Activated CD4-positive, alpha-beta T cell treated with anti-CD3 and anti-CD28 coated beads for 36 hours (primary cell): ENCODE measurements around the gene LYRM4. TPM values are rescaled to one million over a fixed set of nuclear protein-coding genes. Genes with fewer than 3 reads are reported as not detected.

ENCODE experiments used
- ATAC-seq: fragments of 200-7000 bp; cut with Tn5 transposase; one replicate; pipeline ENCODE4 v1.10.0; 2021; ENCODE audit warnings: mild to moderate bottlenecking, moderate library complexity
- CTCF ChIA-PET: fragments of 350-600 bp; sonication (Branson Sonifier 250); formaldehyde crosslinking; loops from one replicate; lab custom pipeline; 2021; ENCODE audit warnings: antibody characterized with exemption; lab: Charles Lee
- POLR2A ChIA-PET: fragments of 350-600 bp; sonication (Branson Sonifier 250); formaldehyde crosslinking; loops from one replicate; lab custom pipeline; 2021; ENCODE audit warnings: antibody characterized with exemption, inconsistent platforms; lab: Charles Lee
- DNase-seq: peaks from one replicate; pipeline ENCODE4 v3.0.0-alpha.2; 2020
- H3K27ac Mint-ChIP-seq: one replicate; pipeline ENCODE4 v1.8.0; 2021; ENCODE audit warnings: mixed read lengths
- H3K27me3 Mint-ChIP-seq: one replicate; pipeline ENCODE4 v1.8.0; 2021; ENCODE audit warnings: mixed read lengths
- H3K36me3 Mint-ChIP-seq: one replicate; pipeline ENCODE4 v1.8.0; 2021; ENCODE audit warnings: low read depth, mixed read lengths
- H3K4me1 Mint-ChIP-seq: one replicate; pipeline ENCODE4 v1.8.0; 2021; ENCODE audit warnings: mixed read lengths
- H3K4me3 Mint-ChIP-seq: one replicate; pipeline ENCODE4 v1.8.0; 2021; ENCODE audit warnings: mild to moderate bottlenecking, moderate library complexity, mixed read lengths
- H3K9me3 Mint-ChIP-seq: one replicate; pipeline ENCODE4 v1.8.0; 2021; ENCODE audit warnings: low read depth, mixed read lengths
- intact Hi-C, 2 experiments: fragments of 100-400 bp; cut with DNase I in 1 of 2; cut with micrococcal nuclease in 1 of 2; formaldehyde crosslinking; loops; one replicate each; pipeline versions ENCODE4 v1.14.2 to v1.15.1; 2022 to 2024; cut with DNase I, micrococcal nuclease
- total RNA-seq, 2 experiments: library from RNA; stranded (reverse); gene quantifications; one replicate each; pipeline ENCODE4 v1.2.3, GENCODE V29; 2021

The LYRM4 gene
- total RNA-seq, 2 experiments from 2014 or later: 46.4 to 53.4 TPM

- ATAC-seq (no peak), DNase-seq (no peak)
- ChIA-PET CTCF (interaction anchor here (1.1 to 1.5 kb wide), 5 partner anchors 10 to 176 kb away, joined by 3 to 7 read pairs (median 3); no protein-coding TSS in a partner anchor), POLR2A (interaction anchor here (0.6 kb wide), 1 partner anchor 120 kb away, joined by 3 read pairs; no protein-coding TSS in a partner anchor)
- H3K27ac Mint-ChIP-seq: no peak overlapping the region
- H3K4me1 Mint-ChIP-seq: peaks cover 55% of the 10 kb centered on the region
- no peaks in the 10 kb centered on the region for H3K9me3 Mint-ChIP-seq
- H3K4me3 Mint-ChIP-seq: no peak overlapping the region
- H3K36me3 Mint-ChIP-seq: peaks cover 6% of the 10 kb centered on the region
- intact Hi-C loops: no loop called here
- no peaks in the 10 kb centered on the region for H3K27me3 Mint-ChIP-seq
Observed at GRCh38 chr6:5178806-5179205, 81.9 kb downstream of the LYRM4 start.

GRCh38 chr6:5175635-5176034, 85.1 kb downstream of the LYRM4 start:
- no peak overlapping the region for H3K4me3 Mint-ChIP-seq
- H3K27ac Mint-ChIP-seq: peak overlapping the region; percentile 93
- H3K27me3 Mint-ChIP-seq: no peaks in the 10 kb centered on the region
- DNase-seq: peak; percentile 44
- H3K9me3 Mint-ChIP-seq: no peaks in the 10 kb centered on the region
- peaks cover 2% of the 10 kb centered on the region for H3K36me3 Mint-ChIP-seq
- ChIA-PET POLR2A (interaction anchor here (0.6 kb wide), 1 partner anchor 326 kb away, joined by 5 read pairs; no protein-coding TSS in a partner anchor), CTCF (interaction anchor here (0.6 to 2.1 kb wide), 7 partner anchors 13 to 603 kb away, joined by 3 to 12 read pairs (median 4); no protein-coding TSS in a partner anchor)
- peaks cover 63% of the 10 kb centered on the region for H3K4me1 Mint-ChIP-seq
- ATAC-seq: no peak
- intact Hi-C loops: loop anchor here in 1 of 2 experiments (2.0 kb wide), 1 partner anchor 23 kb away; no protein-coding TSS in a partner anchor

- Mint-ChIP-seq H3K4me1 (peaks cover 57% of the 10 kb centered on the region), H3K9me3 (no peaks in the 10 kb centered on the region), H3K4me3 (peak overlapping the region; percentile 57), H3K27me3 (no peaks in the 10 kb centered on the region), H3K36me3 (peaks cover 2% of the 10 kb centered on the region), H3K27ac (peak overlapping the region; percentile 93)
- ATAC-seq (peak; percentile 9), DNase-seq (peak; percentile 59)
- CTCF ChIA-PET: interaction anchor here (0.5 to 2.1 kb wide), 14 partner anchors 11 to 793 kb away, joined by 3 to 15 read pairs (median 3); no protein-coding TSS in a partner anchor
- intact Hi-C loops: loop anchor here (1.0 to 2.0 kb wide), 3 partner anchors 24 to 86 kb away; partner anchors contain the start of gene FARS2 (in 1 of the 2)
- POLR2A ChIA-PET: interaction anchor here (0.6 to 1.5 kb wide), 2 partner anchors 24 to 325 kb away, joined by 4 to 5 read pairs; no protein-coding TSS in a partner anchor
Observed at GRCh38 chr6:5174756-5175549, 85.8 kb downstream of the LYRM4 start.

GRCh38 chr6:5174244-5174643, 86.5 kb downstream of the LYRM4 start:
- H3K4me3 Mint-ChIP-seq: peak overlapping the region; percentile 57
- peaks cover 2% of the 10 kb centered on the region for H3K36me3 Mint-ChIP-seq
- peak overlapping the region; percentile 93 for H3K27ac Mint-ChIP-seq
- ChIA-PET POLR2A (interaction anchor here (1.5 kb wide), 1 partner anchor 25 kb away, joined by 4 read pairs; no protein-coding TSS in a partner anchor), CTCF (interaction anchor here (0.5 to 1.8 kb wide), 11 partner anchors 12 to 794 kb away, joined by 3 to 15 read pairs (median 3); no protein-coding TSS in a partner anchor)
- DNase-seq (peak; percentile 79), ATAC-seq (peak; percentile 96)
- H3K4me1 Mint-ChIP-seq: peaks cover 54% of the 10 kb centered on the region
- H3K27me3 Mint-ChIP-seq: no peaks in the 10 kb centered on the region
- H3K9me3 Mint-ChIP-seq: no peaks in the 10 kb centered on the region
- intact Hi-C loops: loop anchor here (1.0 to 2.0 kb wide), 3 partner anchors 25 to 87 kb away; partner anchors contain the start of gene FARS2 (in 1 of the 2)

GRCh38 chr6:5173810-5174209, 86.9 kb downstream of the LYRM4 start:
- peak overlapping the region; percentile 57 for H3K4me3 Mint-ChIP-seq
- ATAC-seq: no peak
- peaks cover 2% of the 10 kb centered on the region for H3K36me3 Mint-ChIP-seq
- intact Hi-C loops: loop anchor here (1.0 to 2.0 kb wide), 3 partner anchors 25 to 87 kb away; partner anchors contain the start of gene FARS2 (in 1 of the 2)
- peak overlapping the region; percentile 93 for H3K27ac Mint-ChIP-seq
- no peaks in the 10 kb centered on the region for H3K9me3 Mint-ChIP-seq
- no peak for DNase-seq
- no peaks in the 10 kb centered on the region for H3K27me3 Mint-ChIP-seq
- ChIA-PET POLR2A (interaction anchor here (0.6 to 1.5 kb wide), 2 partner anchors 25 to 1373 kb away, joined by 3 to 4 read pairs; no protein-coding TSS in a partner anchor), CTCF (interaction anchor here (0.7 to 1.8 kb wide), 9 partner anchors 13 to 132 kb away, joined by 3 to 15 read pairs (median 3); no protein-coding TSS in a partner anchor)
- peaks cover 52% of the 10 kb centered on the region for H3K4me1 Mint-ChIP-seq

GRCh38 chr6:5172897-5173474, 87.8 kb downstream of the LYRM4 start:
- DNase-seq (no peak), ATAC-seq (no peak)
- H3K27me3 Mint-ChIP-seq: no peaks in the 10 kb centered on the region
- no peak overlapping the region for H3K27ac Mint-ChIP-seq
- no peaks in the 10 kb centered on the region for H3K9me3 Mint-ChIP-seq
- ChIA-PET CTCF (interaction anchor here (1.8 kb wide), 1 partner anchor 29 kb away, joined by 15 read pairs; no protein-coding TSS in a partner anchor), POLR2A (interaction anchor here (0.7 kb wide), 1 partner anchor 28 kb away, joined by 3 read pairs; no protein-coding TSS in a partner anchor)
- H3K4me1 Mint-ChIP-seq: peaks cover 50% of the 10 kb centered on the region
- H3K4me3 Mint-ChIP-seq: no peak overlapping the region
- H3K36me3 Mint-ChIP-seq: peaks cover 2% of the 10 kb centered on the region
- intact Hi-C loops: no loop called here

- POLR2A ChIA-PET: interaction anchor here (0.5 kb wide), 1 partner anchor 24 kb away, joined by 3 read pairs; no protein-coding TSS in a partner anchor
Observed at GRCh38 chr6:5172041-5172653, 88.6 kb downstream of the LYRM4 start.

GRCh38 chr6:5167501-5167900, 93.2 kb downstream of the LYRM4 start:
- no peak overlapping the region for H3K4me3 Mint-ChIP-seq
- ChIA-PET POLR2A (no interaction called here), CTCF (interaction anchor here (0.6 to 1.1 kb wide), 4 partner anchors 11 to 53 kb away, joined by 3 to 4 read pairs (median 3); no protein-coding TSS in a partner anchor)
- no peak for ATAC-seq
- no peaks in the 10 kb centered on the region for H3K9me3 Mint-ChIP-seq
- H3K27me3 Mint-ChIP-seq: no peaks in the 10 kb centered on the region
- no peak for DNase-seq
- no peaks in the 10 kb centered on the region for H3K36me3 Mint-ChIP-seq
- H3K4me1 Mint-ChIP-seq: no peaks in the 10 kb centered on the region
- intact Hi-C loops: no loop called here
- no peak overlapping the region for H3K27ac Mint-ChIP-seq

More at GRCh38 chr6:5172041-5172653, 88.6 kb downstream of the LYRM4 start:
- Mint-ChIP-seq H3K4me3 (no peak overlapping the region), H3K36me3 (peaks cover 2% of the 10 kb centered on the region), H3K9me3 (no peaks in the 10 kb centered on the region), H3K27ac (no peak overlapping the region), H3K27me3 (no peaks in the 10 kb centered on the region), H3K4me1 (peaks cover 41% of the 10 kb centered on the region)
- ATAC-seq (no peak), DNase-seq (no peak)
- intact Hi-C loops: no loop called here
- CTCF ChIA-PET: no interaction called here

GRCh38 chr6:5164092-5164491, 96.7 kb downstream of the LYRM4 start:
- CTCF ChIA-PET: interaction anchor here (1.0 to 1.3 kb wide), 3 partner anchors 12 to 20 kb away, joined by 3 to 5 read pairs (median 4); no protein-coding TSS in a partner anchor
- POLR2A ChIA-PET: no interaction called here
- no peak overlapping the region for H3K4me3 Mint-ChIP-seq

GRCh38 chr6:5163247-5163646, 97.5 kb downstream of the LYRM4 start:
- H3K4me1 Mint-ChIP-seq: no peaks in the 10 kb centered on the region
- DNase-seq (no peak), ATAC-seq (no peak)
- no peak overlapping the region for H3K4me3 Mint-ChIP-seq
- intact Hi-C loops: no loop called here
- no peak overlapping the region for H3K27ac Mint-ChIP-seq
- no peaks in the 10 kb centered on the region for H3K9me3 Mint-ChIP-seq
- H3K36me3 Mint-ChIP-seq: no peaks in the 10 kb centered on the region
- ChIA-PET POLR2A (no interaction called here), CTCF (no interaction called here)
- H3K27me3 Mint-ChIP-seq: no peaks in the 10 kb centered on the region

More at GRCh38 chr6:5164092-5164491, 96.7 kb downstream of the LYRM4 start:
- no peak for DNase-seq
- Mint-ChIP-seq H3K27me3 (no peaks in the 10 kb centered on the region), H3K36me3 (no peaks in the 10 kb centered on the region), H3K9me3 (no peaks in the 10 kb centered on the region), H3K27ac (no peak overlapping the region), H3K4me1 (no peaks in the 10 kb centered on the region)
- no peak for ATAC-seq
- intact Hi-C loops: no loop called here
